Left kidney (tissue), 8 donors: ENCODE results near the gene PRSS57. TPM values are rescaled to one million over a fixed set of nuclear protein-coding genes. Genes with fewer than 3 reads are reported as not detected.
"Not testable (repeated sequence)": the region's sequence is repeated elsewhere in the genome, so short reads cannot be mapped to it uniquely, and the experiment has no call there.

Experiments
- DNase-seq: peaks from one replicate; pipeline ENCODE4 v3.0.0-alpha.2; 2013
- long read RNA-seq, 8 donors: transcript quantifications; one replicate each; lab custom pipeline, GENCODE V29; 2026
- polyA plus RNA-seq: library from polyadenylated mRNA; unstranded; fragments of 120-200 nt; gene quantifications from one replicate; pipeline ENCODE4 v1.2.1, GENCODE V29; 2013; ENCODE audit not compliant: insufficient read length

The PRSS57 gene
- 0.18 TPM for polyA plus RNA-seq
- long read RNA-seq, donor 1, partial matches to known transcripts: 0 of 1 reads
- long read RNA-seq, donor 1, other reads (novel, unspliced or antisense): 0 of 1 reads
- long read RNA-seq, donor 2: 0 reads
- long read RNA-seq, donor 3: 0 reads
- long read RNA-seq, donor 4: 0 reads
- long read RNA-seq, donor 5: 0 reads
- long read RNA-seq, donor 6: 0 reads
- long read RNA-seq, donor 7: 0 reads
- long read RNA-seq, donor 8: 0 reads

DNA sequence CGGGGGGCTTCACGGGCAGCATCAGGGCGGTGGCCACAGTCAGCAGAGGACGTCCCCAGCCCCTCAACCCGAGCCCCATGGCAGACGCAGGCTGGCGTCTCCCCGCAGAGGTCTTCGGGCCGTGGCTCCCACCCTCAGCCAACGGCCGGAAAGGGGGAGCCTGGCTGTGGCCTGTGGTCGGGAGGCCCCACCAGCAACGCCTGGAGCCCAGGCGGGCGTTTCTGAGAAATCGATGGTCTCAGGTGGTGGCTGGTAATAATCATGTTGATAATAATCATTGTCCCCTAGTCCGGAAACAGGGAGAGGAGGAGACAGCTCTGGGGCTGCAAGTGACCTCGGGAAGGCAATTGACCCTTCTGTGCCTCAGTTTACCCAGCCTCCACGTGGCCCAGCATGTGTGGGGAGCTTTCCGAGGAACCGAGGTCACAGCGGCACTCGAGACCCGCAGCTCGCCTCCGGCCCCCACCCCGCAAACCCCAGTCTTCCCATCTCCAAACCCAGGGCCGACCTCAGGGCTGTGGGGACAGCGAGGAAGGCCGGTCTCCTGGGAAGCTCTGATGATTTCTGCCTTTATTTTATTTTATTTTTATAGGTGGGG is at the start of gene PRSS57:
TSS of gene PRSS57 (minus strand) at position 101 of the 598 bp plus-strand sequence. CDS start at position 79, 22 bp downstream.
- no peak for DNase-seq

DNA sequence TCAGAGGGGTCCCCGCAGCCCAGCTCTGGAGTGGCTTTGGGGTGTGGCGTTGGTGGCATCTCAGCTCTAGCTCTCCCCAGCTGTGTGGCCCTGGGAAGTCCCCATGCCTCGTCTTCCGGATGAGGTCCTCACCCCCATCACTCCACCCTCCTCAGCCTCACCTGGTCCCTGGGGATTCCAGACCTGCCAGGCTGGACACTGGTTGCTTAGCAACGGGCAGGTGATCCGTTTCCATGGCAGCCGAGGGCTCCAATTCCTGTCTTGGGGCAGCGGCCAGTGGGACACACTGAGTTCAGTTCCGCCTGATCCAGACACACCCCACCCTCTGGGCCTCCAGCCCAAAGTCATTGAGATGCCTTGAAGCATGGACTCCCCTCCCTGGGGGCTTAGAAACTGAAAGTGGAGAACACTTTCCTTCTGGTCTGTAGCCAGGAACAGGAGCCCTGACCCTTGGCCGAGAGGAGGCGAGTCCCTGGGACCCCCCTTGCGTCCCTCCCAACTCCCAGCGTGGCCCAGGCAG is 48.0 kb upstream of the PRSS57 start:
- peak; percentile 67 for DNase-seq

DNA sequence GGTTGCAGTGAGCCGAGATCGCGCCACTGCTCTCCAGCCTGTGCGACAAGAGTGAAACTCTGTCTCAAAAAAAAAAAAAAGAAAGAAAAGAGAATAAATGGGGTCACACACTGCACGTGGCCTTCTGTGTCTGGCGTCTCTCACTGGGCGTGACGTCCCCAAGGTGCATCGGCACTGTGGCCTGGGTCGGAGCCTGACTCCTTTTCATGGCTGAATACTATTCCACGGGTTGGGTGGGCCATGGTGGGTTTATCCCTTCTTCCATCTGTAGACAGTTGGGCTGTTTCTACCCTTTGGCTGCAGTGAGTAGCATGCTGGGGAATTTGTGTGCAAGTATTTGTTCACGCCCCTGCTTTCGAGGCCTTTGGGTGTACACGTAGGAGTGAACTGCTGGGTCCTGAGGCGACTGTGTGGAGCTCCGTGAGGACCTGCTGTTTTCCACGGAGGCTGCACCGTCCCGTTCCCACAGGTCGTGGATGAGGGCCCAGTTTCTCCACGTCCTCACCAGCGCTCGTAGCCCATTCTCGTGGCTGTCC is 47.4 kb upstream of the PRSS57 start:
- DNase-seq: no peak

DNA sequence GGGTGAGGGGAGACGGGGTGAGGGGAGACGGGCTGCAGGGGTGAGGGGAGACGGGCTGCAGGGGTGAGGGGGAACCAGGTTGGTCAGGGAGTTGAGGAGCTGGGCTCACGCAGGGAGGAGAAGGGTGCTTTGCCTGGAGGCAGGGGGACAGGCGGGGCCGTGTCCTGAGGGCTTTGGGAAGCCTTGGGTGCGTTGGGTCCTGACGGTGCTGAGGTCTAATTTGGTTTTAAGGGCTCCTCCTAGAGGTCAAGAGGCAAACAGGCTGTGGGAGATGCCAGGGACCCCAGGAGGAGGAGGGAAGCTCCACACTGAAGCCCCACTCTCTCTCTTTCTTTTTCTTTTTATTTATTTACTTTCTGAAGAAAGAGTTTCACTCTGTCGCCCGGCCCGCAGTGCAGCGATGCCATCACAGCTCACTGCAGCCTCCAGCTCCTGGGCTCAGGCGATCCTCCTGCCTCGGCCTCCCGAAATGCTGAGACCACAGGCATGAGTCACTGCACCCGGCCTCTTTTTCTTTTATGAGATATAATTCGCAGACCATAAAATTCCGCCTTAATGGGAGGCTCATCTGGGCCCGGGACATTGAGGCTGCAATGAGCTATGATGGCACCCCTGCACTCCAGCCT is 46.4 kb upstream of the PRSS57 start:
- DNase-seq: no peak

DNA sequence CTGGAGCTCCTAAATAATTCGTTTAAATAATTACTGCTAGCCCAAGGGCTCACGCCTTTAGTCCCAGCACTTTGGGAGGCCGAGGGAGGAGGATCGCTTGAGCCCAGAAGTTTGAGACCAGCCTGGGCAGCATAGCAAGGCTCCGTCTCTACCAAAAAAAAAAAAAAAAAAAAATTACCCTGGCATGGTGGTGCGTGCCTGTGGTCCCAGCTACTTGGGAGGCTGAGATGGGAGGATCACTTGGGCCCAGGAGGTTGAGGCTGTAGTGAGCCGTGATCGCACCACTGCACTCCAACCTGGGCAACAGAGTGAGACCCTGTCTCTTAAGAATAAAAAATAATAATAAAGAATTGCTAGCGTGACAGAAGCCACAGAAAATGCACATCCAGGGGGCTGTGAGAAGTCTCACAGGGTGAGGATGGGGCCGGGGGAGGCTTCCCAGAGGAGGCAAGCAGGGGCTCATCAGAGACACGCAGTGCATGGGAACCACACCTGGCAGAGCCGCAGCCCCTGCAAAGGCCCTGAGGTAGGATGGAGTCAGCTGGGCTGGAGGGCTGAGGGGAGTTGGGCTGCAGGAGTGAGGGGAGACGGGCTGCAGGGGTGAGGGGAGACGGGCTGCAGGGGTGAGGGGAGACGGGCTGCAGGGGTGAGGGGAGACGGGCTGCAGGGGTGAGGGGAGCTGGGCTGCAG is 45.7 kb upstream of the PRSS57 start:
- DNase-seq: not testable (repeated sequence)

DNA sequence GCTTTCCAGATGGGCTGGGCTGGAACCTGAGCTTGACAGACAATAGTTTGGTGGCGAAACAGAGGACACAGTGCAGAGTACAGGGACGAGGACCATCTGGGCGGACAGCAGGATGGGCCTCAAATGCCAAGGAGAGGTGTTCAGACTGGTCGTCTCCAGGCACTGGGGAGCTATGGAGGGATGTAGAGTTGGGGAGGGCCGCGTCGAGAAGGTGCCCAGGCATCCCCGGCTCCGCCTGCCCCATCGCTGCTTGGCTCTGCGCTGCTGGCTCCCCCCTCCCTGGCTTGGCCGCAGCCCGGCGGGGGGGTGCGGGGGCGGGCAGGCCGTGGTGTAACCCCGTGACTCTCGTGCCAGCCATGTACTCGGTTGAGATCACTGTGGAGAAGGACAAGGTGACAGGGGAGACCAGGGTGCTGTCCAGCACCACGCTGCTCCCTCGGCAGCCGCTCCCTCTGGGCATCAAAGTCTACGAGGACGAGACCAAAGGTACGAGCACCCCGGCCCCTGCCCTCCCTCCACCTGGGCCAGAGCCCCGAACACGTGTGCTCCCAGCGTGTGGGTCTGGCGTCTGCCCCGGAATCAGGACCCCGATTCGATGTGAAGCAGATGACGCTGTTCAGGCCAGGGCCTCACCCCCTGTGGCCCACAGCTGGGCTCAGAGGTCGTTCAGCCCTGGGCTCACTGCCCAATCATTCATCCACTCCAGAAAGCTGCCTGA is 44.9 kb upstream of the PRSS57 start:
- no peak for DNase-seq

DNA sequence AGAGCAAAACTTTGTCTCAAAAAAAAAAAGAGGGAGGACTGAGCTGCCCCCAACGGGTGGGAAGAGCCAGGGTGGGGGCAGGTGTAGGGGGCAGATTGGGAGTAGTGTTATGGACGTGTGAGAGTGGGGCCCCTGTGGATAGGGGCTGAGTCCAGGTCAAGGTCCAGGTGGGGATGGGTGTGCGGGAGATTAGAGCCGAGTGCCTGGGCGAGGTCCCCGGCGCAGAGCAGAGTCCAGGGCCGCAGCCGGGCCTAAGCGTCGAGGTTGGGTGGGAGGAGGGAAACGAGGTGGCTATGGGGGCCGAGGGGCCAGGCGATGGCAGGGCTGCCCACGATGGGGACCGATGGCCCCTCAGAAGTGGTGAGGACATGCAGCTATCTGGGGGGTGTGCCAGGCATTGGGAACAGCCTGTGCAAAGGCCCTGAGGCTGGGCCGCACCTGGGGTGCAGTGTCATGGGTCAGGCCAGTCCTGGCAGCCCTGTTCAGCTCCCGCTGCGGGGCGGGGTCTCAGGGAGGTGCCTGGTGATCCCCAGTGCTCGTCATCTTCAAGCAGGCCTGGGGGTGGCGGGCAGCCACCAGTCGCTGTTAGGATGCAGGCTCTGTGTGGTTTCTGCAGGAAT is 43.4 kb upstream of the PRSS57 start:
- DNase-seq: no peak

DNA sequence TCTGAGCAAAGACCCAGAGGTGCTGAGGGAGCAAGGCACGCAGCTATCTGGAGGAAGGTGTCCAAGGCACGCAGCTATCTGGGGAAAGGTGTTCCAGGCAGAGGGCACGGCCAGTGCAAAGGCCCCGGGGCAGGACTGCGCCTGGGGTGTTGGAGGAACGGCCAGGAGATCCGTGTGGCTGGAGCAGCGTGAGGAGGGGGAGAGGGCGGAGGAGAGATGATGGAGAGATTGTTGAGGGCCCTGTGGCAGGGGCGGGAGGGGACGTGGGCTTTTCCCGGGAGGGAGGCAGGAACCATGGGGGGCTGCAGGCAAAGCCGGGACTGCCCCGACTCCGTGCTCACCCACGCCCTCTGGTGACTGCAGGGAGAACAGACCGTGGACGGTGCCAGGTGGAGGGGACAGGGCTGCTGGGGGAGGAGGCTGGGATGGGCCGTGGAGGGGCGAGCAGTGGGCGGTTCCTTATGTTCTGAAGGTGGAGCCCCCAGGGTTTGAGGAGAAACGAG is 42.4 kb upstream of the PRSS57 start:
- no peak for DNase-seq

DNA sequence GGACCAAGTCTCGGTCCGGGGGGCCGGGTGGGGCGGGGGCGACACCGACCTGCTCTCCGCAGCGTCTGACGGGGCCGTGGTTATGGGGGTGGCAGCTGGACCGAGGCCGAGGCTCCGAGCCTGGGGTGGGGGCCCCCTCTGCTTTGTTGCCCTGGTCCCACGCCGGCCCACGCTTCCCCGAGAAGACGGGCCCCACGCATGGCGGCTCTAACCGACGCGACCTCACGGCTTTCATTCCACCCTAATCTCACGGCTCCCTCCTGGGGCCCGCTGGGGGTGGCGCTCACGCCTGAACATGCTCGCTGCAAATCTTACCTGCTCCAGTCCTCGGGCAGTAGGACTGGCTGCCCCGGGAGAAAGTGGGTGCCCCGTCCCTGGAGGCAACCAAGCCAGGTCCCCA is 40.9 kb upstream of the PRSS57 start:
- no peak for DNase-seq

DNA sequence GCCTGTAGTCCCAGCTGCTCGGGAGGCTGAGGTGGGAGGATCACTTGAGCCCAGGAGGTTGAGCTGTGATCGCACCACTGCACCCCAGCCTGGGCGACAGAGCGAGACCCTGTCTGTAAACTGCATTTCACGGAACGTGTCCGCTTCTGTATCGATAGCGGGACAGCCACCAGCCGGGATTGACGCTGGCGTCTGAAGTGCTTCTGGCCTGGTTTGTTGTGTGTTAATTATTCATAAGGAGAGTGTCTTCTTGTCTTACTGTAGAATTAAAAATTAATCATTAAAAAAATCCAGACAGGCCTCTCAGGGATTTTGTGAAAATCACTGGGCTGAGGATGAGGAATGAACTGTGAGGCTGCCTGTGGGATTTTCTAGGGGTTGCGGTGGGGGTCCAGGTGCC is 39.5 kb upstream of the PRSS57 start:
- no peak for DNase-seq

DNA sequence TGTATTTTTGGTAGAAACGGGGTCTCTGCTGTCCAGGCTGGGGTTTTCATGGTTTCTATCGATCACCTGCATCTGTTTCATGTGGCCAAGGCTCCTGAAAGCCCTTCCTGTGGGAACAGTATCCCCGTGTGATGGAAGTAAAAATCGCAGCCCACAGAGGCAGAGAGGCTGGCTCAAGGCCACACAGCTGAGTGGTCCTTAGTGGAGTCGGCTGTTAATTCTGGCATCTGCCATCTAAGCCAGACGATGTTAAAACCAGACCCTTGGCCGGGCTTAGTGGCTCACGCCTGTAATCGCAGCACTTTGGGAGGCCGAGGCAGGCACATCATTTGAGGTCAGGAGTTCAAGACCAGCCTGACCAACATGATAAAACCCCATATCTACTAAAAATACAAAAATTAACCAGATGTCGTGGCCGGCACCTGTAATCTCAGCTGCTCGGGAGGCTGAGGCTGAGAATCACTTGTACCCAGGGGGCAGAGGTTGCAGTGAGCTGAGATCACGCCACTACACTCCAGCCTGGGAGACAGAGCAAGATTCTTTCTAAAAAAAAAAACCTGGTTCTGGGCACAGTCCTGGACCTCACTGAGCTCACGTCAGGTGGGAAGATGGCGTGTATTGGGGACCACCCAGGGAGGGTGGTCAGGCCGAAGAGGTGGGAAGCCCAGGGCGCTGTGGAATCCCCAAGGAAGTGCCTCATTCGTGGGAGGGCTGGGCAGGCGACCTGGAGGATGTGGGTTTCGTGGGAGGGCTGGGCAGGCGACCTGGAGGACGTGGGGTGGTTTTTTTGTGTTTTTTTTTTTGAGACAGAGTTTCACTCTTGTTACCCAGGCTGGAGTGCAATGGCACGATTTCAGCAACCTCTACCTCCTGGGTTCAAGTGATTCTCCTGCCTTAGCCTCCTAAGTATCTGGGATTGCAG is 37.2 kb upstream of the PRSS57 start:
- no peak for DNase-seq

DNA sequence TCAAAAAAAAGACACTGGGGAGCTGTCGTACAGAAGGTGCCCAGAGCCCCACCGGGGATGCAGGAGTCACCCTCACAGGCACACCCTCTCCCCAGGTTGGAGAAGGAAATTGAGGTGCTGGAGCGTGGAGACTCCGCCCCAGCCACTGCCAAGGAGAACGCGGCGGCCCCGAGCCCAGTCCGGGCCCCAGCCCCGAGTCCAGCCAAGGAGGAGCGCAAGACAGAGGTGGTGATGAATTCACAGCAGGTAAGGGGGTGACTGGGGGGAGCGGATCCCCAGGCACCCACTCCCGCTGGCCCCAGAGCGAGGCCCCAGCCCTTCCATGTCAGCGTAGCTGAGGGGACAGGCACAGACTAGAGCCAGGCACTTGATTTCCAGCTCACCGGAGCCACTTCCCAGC is 35.7 kb upstream of the PRSS57 start:
- no peak for DNase-seq

DNA sequence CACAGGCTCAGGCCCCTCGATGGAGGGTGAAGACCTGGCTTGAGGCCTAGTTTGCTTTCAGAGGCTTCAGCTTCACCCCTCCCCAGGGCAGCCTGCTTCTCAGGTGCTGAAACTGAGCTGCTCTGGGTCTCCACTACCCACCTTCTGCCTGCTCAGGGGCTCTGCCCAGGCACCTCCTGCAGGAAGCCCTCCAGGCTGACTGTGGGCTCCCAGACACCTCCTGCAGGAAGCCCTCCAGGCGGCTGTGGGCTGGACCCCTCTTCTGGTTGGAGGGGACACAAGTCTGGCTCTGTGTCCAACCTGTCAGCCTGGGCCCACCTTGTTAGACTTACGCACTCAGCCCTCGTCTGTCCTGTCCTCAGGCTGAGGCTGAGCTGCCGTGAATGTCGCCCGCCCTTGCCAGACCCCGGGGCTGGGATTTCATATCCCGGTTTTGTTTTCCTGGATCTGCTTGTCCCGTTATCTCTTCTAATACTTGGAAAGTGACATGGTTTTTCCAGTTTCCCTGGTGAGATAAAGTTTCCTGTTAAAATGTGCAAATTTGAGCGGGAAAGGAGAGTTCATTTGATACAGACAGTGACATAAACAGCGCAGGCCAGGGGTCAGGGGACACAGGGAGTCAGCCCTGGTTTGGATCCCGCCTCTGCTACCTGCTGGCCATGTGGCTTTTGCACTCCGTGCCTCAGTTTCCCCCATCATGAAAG is 34.9 kb upstream of the PRSS57 start:
- no peak for DNase-seq

DNA sequence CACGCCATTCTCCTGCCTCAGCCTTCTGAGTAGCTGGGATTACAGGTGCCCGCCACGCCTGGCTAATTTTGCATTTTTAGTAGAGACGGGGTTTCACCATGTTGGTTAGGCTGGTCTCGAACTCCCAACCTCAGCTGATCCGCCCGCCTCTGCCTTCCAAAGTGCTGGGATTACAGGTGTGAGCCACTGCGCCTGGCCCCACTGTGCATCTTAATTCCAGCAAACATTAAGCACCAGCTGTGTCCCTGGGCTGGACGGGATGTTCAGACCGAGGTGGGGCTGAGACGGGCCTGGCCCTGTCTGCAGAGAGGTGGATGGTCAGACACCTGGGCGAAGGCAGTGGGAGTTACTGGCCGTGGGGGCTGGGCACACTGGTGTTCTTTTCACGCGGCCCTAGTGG is 34.3 kb upstream of the PRSS57 start:
- not testable (repeated sequence) for DNase-seq

DNA sequence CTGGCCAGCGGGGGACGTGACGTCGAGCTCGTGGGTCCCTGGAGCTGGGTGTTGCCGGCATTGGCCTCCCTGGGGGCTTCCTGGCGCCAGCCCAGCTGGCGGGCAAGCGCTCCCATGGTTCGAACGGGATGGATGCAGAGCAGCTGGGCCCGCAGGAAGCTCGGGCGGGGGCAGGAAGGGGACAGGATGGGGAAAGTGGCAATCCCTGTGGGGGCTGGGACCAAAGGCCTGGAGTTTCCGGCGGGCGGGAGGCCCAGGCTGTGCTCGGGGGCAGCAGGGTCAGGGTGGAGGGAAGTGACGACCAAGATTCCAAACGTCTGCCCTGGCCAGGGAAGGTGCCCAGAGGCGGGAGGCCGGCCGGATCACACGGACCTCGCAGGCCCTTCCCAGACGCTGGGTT is 32.8 kb upstream of the PRSS57 start:
- DNase-seq: no peak

DNA sequence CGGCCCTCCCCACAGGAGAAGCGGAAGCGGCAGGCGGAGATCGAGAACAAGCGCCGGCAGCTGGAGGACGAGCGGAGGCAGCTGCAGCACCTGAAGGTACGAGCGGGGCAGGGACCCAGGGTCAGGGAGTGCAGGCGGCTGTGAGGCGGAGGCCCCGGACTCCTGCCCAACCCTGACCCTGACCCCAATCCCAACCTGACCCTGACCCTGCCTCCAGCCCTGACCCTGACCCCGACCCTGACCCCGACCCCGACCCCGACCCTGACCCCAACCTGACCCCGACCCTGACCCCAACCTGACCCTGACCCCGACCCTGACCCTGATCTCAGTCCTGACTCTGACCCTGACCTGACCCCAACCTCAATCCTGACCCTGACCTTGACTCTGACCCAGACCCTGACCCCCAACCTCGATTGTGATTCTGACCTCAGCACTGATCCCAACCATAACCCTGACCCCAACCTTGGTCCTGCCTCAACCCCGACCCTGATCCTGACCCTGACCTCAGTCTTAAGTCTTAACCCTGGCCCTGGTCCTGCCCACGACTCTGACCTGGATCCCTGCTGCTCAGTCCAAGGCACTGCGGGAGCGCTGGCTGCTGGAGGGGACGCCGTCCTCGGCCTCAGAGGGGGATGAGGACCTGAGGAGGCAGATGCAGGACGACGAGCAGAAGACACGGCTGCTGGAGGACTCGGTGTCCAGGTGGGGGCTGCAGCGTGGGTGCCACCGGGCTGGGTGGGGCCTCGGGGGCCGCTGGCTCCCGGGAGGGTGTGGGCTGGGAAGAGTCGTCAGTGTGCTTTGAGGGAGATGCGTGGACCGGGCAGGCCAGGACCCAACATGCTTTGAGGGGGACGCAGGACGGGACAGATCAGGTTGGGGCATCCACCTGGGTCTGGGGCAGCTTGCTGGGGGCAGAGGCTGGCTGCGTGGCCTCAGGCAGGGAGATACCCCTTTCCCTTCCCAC is 32.0 kb upstream of the PRSS57 start:
- no peak for DNase-seq

DNA sequence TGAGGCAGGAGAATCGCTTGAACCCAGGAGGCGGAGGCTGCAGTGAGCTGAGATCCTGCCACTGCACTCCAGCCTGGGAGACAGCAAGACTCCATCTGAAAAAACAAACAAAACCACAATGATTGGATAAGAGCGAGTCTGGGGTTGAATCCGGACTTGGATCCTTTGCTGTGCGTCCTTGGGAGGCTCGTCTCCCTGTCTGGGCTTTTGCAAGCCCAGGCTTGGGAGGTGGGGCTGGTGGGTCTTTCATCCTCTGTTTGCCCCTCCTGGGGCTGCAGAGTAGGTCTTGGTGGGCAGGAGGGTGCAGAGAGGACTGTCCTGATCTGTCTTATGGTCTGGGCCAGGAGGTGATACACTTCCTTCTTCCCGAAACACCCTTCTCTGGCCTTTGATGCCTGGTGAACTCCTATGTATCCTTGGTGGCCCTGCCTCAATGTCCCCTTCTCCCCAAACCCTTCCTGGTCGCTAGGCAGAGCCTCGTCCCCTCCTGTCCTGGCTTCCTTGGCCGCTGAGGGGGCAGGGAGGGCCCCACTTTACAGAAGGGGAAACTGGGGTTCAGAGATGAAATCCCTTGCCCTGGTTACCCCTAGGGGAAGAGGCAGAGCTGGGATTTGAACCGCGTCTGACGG is 30.3 kb upstream of the PRSS57 start:
- no peak for DNase-seq

DNA sequence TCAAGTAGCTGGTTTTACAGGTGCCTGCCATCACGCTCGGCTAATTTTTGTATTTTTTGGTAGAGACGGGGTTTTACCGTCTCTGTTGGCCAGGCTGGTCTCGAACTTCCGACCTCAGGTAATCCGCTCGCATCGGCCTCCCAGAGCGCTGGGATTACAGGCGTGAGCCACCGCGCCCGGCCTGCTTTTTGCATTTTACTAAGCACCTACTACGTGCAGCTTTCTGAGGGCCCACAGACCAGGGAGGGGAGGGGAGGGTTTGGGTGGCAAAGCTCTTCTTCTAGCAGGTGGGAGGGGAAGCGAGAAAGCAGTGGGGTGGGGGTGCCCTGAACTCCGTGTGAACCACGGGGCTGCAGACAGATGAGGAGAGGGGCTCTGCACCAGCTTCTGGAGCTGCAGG is 28.5 kb upstream of the PRSS57 start:
- no peak for DNase-seq
